ENCODE results near the gene CYSTM1. TPM values are rescaled to one million over a fixed set of nuclear protein-coding genes. Genes with fewer than 3 reads are reported as not detected.

The CYSTM1 gene
- total and polyA plus RNA-seq, 2 of the 8 experiments (the other 6 are each of a cell fraction or from before 2014, with no cell fraction given), result 25.0 to 47.8 TPM

GRCh38 chr5:140221697-140222223 is 46.8 kb downstream of the CYSTM1 start (continued):
- TF ChIP-seq CTCF (IDR thresholded peaks at IDR 0.05; ENCODE audit: control extremely low read depth in 1 of 3, insufficient read depth in 1 of 3, low read depth in 1 of 3, low read length in 3 of 3), result no peak

Measured in H1 (cell line).